Stimulated activated CD4-positive, alpha-beta T cell treated with anti-CD3 and anti-CD28 coated beads, Interleukin-1b, Interleukin-23, amount 100 ng/mL, for 24 hours (primary cell): ENCODE measurements around the gene DPM1.

Source experiments
- DNase-seq, 4 experiments: peaks; one replicate each; pipeline ENCODE4 v3.0.0-alpha.2; 2020; ENCODE audit warnings: low read depth in 4 of 4, low spot score in 1 of 4

Gene DPM1

DNA sequence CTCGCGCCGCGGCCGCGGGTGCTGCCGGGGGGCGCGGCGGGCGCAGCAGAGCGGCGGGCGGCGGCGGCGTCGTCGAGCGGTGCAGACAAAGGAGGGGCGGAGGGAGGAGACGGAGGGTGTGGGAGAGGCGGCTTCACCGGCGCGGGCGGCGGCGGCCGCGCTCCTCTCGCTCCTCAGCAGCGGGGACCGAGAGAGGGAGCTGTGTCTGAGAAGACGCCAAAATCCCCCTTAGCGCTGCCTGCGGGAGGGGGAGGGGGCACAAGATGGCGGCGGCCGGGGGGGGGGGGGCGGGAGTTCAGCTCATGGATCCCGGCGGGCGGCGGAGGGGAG is 27.4 kb downstream of the DPM1 start:
- peak in 1 of 4 experiments; percentile 38 for DNase-seq

DNA sequence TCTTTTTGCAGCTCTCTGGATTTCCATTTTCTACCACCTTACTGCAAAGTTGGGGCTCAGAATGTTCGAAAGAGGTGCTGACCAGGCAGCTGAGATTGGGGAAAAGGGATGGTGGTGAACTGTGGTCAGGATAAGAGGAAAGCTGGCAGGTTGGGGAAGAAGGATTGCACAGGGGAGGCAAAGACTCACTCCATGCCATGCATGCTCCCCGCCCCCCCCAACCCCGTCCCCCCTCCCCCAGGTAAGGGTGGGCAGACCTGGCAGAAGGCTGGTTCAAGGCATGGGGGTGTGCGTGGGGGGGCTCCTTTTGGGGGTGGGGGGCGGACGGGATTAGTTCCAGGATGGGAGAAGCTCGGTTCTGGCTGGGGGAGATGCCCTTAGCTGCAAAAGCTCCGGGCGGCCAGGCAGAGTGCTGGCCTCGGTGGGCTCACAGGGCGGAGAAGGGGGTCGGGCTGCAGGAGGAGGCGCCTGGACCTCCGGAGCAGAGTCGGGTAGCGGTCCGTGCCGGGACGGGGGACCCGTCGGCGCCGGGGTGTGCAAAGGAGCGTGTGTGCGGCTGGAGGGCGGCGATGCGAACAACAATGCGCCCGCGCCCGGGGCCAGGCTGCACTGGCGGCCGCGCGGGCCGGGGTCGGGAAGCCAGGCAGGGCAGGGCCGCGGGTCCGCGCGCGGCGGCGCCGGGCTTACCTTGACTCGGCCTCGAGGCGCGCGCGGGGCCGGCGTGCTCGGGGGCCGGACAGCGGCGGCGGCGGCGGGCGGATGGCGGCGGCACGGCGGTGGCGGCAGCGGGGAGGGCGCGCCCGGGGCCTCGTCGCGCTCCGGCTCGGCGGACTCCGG is 28.0 kb downstream of the DPM1 start:
- DNase-seq, result no peak

DNA sequence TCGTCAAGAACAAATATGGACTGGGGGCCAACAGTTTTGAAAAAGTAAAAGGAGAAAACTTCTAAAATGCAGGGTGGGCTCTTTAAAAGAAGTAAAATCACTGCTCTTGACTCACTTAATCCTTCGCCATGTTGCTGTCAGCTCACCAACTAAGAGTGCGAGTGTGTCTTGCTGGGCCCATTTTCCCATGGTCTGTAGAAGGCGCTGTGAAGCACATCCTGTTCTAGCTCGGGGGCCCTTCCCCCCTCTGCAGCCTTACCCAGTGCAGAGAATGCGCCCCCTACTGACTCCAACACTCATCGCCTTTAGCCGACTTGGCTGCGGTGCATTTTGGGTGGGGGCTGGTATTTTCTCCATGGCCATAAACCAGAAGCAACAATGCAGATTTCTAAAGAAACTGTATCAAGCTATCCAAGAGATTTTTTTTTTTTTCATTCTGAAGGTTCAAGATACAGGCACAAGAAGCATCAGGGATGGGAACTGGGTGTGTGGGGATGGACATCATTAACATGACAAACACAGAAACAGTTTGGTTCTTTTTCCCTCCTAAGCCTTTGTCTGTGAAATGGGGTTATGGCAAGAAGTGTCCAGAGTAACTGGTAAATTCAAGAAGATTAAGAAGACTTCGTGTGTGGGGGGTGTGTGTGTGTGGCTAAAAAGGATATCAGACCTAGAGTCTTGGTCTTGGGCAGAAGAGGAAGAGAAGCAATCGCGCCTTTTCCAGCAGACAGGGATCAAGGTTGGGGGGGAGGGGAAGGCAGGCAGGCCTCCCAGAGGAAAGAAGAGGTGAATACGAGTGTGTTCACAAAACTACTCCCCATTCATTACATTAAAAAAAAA is 28.8 kb downstream of the DPM1 start:
- peak; percentile 77 to 91 (median 84) for DNase-seq

DNA sequence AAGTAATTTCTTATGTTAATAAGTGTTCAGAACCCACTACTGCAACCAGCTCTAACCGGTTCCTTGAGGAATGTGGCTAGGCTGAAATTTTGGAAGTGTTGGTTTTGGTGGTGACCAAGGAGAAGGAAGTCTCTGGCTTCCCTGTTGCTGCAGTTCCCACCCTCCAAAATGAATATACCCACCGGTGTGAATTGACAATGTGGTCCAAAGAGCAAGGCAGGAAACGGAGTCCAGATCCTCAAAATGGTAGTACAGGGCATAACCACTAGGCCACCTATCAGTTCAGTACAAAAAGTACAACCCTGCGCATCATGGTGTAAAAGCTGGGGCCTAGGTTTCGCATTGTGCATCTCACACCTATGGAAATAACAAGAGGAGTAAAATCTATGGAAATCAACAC is 29.9 kb downstream of the DPM1 start:
- DNase-seq, result no peak

DNA sequence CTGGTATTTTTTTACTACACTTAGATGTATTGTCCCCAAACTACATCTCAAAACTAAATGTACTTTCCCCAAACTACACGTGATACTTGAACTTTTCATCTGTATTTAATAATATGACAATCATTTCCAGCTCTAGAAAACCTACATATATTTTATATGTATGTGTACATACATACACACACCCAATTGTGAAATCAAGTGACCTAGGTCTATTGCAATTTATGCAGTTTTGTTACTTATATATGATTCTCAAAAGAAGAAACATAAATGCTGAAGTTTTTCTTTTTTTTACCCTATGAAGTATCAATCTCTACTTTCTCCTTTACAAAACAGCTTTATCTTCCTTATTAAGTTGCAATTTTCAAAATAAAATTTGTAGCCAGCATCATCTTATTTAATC is 31.8 kb downstream of the DPM1 start:
- no peak for DNase-seq

DNA sequence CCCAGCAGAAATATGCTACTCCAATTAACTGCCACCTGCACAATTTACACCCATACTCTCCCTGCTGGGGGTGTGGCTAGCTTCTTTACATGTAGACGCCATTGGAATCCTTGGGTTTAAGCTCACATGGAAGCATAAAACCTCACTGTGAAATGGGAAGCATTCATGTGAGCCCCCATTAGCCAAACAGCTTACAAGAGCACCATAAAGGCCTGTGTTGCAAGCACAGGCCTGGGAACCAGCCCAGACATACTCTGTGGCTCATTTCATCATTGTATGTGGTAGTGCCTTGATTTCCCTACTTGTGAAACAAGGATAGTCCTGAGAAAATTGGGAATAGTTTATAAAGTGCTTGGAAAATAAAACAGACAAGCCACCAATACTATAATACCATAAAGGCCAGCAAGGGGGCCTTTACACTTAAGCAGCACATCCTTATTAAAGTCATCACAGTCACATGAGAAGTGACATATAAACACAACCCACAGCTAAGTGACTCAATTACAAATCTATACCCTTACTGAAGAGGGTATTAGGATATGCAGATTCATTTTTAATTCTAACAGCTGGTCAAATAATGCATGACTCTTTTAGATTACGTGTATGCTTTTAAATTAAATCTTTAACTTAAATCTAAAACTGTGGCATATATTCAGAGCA is 33.9 kb downstream of the DPM1 start:
- no peak for DNase-seq

DNA sequence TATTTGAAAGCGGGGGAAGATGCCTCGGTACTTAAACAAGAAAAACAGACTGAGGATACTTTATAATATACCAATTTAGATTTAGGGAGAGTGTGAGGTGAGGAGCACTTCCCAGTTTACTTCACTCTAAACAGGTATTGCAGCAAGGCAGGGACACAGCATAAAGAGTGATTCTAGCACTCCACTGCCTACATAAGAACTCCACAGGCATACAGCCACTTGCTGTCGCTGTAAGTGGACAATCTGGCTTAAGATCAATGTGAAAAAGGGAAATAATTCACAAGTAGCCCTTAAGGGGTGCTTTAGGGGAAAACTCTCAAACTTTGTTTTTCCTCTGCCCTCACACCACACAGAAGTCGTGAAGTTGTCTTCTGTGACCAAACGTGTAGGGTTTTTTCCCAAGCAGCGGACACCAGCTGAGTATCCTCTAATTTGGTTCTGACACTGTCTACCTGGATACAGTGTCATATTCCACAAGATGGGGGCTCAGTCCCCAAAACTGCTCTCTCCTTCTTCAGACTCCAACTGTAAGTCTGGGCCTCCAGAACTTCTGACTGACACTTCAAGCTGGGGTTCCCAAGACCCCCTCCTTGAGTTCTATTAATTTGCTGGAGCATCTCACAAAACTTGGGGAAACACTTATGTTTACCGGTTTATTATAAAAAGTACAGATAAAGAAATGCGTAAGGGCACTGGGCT is 36.4 kb downstream of the DPM1 start:
- DNase-seq, result no peak

DNA sequence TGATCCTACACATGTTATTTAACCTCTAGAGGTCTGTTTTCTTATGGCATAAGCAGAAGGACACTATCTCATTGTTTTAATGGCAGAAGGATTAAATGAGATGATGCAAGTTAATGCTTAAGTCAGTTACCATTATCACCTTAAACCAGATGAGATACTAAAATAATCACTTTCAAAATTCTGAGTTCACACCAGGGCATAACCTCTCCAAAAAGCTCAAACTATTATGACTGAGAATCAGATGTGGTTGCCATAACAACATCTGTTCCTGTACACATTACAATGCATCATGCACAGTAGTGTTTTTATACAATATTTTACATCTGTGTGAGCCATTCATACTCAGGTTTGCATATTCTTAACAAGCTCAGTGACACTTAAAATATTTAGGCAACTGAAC is 37.3 kb downstream of the DPM1 start:
- DNase-seq, result no peak

DNA sequence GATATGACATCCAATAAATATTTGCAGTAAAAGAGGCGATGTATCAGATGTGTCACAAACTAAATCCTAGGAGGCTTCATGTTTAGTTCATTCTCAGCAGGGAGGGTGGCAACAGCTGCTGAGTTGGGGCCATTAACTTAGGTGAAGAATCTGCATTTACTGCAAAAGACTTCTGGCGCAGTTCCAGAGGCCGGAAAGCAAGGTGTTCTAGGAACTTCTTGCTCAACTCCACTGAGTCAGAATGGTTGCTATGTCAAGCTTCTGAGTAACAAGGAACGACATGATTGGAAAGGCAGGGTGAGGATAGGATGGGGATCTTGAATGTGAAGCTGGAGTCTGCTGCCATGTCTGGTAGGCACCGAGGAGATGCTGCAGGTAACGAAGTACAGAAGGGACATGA is 38.8 kb downstream of the DPM1 start:
- DNase-seq, result no peak

DNA sequence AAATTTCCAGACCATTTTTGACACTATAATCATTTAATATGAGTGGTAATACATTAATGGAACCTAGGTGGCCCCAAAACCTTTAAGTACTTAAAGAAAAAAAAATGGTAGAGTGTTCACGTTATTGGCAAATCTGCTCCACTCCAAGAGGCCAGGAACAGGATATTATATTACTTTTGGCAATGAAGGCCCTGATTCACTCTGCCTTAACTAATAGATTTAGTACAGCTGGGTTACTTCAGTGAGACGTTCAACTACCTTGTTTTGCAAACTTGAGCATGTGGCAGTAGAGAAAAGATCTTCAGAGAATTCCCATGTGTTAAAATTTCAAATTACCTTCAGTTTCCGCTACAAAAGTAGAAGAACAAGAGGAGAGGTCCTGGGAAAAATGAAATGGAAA is 39.9 kb downstream of the DPM1 start:
- no peak for DNase-seq

DNA sequence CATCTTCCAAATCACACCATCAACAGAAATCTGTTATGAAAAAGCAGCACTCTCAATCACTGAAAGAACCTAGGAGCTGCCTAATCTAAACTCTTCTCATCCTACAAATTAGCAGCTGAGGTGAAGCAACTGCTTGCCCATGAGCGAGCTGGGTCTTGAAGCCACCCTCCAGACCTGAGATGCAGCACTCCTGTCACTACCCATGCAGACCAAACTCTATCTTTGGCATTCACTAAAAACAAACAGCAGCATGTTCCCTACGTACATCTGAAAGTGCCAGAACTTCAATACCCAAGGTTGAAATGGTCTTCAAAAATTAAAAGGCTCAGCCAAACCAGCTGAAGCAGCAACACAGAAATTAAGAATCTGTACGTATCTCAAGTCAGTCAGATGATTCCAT is 41.4 kb downstream of the DPM1 start:
- no peak for DNase-seq

DNA sequence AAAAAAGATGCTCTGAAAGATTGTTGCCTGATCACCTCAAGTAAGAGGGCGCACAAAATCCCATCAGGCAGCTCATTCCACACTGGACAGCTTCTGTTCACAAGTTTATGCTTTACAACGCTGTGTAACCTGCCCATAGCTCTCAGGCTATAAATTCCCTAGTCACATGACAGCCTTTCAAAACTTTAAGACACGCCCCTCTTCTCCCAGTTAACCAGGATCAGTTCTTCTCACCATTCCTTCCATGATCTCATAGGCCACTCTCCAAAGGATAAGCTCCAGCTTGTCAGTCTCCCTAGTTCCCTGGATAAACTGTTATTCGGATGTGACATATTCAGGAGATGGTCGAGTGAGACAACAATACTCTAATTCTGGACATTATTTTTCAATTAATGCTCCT is 42.1 kb downstream of the DPM1 start:
- DNase-seq, result no peak

DNA sequence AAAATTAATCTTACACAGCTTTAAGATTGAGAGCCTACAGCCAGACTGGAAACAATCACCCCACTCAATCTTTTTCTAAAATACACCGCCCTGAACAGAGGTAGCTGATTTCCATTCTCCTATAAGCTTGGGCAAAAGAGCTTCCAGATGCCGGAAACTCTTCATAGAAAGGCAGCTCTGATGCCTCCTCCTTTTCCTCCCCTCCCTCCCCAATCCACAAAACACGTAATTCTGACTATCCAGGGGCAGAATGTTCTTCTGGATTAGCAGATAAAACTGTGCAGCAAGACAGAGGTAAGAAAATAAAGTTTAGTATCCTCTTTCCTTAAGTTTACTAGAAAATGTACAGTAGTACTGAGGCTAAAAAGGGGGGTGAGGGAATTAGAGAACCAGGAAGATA is 42.9 kb downstream of the DPM1 start:
- no peak for DNase-seq

DNA sequence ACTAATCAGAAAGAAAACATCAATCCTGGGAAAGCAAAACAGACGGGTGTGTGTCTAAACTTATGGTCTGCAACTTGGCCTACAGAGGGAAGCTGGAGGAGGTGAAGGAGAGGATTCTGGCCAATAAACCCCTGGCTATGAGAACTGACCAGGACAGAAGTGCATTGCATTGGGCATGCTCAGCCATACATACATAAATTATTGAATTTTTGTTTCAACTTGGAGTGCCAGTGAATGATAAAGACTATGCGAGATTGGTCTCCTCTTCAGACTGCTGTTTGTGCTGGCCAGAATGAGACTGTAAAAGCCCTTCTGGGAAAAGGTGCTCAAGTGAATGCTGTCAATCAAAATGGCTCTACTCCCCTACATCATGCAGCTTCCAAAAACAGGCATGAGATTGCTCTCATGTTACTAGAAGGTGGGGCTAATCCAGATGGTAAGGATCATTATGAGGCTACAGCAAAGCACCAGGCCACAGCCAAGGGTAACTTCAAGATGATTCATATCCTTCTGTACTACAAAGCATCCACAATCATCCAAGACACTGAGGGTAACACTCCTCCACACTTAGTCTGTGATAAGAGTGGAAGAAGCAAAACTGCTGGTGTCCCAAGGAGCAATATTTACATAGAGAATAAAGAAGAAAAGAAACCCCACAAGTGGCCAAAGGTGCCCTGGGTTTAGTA is 44.5 kb downstream of the DPM1 start:
- DNase-seq, result no peak

DNA sequence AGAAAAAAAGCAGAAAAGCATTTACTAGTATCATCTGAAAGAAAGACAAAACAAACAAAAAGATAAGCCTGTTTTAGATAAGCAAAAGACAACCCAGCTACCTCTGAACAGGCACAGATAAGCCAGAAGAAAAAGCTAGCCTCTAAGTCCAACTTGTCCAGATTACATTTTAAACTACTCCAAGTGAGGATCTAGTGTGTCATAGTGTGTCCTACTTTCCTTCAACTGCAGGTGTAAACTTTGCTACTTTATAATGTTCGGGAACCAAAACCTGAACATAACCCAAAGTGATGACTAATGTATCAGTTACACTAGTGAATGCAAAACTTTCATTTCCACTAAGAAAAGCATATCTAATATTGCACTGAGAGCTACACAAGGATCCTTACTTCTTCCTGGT is 46.6 kb downstream of the DPM1 start:
- DNase-seq, result no peak

DNA sequence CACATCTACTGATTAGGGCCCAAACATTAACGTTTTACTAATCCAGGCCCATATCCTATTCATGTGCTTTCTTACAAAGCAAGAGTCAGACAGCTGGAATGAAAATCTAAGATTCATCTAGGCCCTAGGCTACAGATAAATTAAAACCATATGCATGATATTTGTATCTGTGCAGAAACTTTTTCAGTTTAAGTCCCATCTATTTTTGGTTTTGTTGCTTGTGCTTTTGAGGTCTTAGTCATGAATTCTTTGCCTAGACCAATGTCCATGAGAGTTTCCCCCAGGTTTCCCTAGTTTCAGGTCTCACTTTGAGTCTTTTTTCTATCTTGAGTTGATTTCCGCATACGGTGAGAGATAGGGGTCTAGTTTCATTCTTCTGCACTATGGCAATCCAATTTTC is 47.3 kb downstream of the DPM1 start:
- DNase-seq, result no peak

DNA sequence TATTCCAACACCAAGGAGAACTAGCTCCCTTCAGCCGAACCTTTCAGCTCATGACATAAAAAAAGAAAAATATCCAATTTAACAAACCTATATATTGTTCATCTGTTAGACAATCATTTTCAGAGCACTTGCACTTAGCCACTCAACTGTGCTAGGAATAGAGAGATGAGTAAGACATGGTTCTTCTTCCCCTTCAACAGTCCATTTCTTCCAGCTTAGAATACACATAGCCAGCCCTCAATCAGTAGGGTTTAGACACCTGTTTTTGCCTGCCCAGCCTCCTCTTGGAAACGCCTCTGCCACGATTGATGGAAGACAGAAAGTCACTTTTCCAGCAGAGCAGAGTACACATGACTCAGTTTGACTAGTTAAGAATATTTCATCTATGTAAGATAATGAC is 48.9 kb downstream of the DPM1 start:
- DNase-seq, result no peak

DNA sequence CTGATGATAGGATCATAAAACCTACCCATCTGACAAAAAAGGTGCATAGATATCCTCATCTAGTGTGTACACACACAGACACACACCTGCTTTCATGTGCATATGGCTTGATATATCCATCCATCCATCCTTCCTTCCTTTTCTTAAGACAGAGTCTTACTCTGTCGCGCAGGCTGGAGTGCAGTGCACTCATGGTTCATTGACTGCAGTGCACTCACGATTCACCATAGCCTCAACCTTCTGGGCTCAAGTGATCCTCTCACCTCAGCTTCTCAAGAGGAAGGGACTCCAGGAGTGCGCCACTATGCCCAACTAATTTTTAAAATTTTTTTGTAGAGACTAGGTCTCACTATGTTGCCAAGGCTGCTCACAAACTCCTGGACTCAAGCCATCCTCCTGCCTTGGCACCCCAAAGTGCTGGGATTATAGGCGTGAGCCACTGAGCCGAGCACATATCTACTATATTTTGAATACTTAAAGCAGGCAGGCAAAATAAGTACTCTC is 54.2 kb downstream of the DPM1 start:
- DNase-seq, result no peak

DNA sequence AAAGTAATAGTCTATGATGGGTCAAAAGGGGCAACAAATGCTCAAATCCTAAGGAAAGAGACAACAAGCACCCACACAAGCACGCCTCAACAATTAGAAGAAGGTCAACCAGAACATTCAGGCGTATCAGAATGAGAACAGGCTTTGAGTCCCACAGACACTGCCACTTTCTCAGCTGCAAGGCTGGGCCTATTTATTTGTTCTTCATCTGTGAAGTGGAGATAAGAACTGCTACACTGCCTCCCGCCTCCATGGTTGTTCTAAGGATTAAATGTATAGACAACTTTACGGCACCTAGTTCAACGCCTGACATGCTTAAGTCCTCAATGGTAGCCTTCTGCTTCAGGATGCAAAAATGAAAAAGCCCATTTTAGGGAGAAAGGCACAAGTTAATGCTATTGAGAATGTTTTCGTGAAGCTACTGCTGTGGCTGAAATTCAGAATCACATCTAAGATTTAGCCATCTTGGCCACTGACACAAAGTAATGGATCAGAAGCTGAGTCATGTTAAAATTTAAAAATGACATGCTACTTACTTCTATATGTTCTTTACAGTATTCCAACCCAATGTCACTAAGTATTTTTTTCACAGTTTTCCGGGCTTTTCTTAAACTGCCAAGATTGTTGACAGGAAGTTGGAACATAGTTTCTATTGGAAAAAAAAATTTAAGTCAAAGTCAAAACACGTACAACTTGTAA is 54.8 kb downstream of the DPM1 start:
- no peak for DNase-seq

DNA sequence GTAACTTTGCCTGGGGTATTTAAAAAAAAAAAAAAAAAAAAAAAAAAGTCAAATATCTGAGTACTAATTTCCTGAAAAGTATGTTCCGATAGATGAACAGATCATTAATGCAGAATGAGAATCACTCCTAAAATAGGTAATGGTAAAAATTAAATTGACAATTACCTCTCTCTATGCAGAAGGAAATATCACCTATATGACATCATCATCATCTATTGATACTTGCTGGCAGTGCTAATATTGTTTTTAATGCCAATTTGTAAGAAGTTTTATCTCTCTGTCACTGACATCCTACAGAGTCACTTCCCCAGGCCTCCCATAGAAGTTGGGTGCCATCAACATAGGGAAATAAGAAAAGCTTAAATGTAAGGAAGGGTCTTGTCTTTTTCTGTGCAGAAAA is 57.0 kb downstream of the DPM1 start:
- DNase-seq, result no peak
